Measurements from ENCODE around the gene FCF1.
"Not testable (repeated sequence)": the region's sequence is repeated elsewhere in the genome, so short reads cannot be mapped to it uniquely, and the experiment has no call there.

FCF1 gene

GRCh38 chr14:74733221-74733620 lies 20.3 kb downstream of the FCF1 start:
- Histone ChIP-seq H3K9ac (ENCODE audit: low read length in 2 of 2) (no peak overlapping the region), H3K4me1 (ENCODE audit: control insufficient read depth, insufficient read depth, low read length) (no peaks in the 10 kb centered on the region), H3K27ac (ENCODE audit: low read length) (no peak overlapping the region), H3K36me3 (ENCODE audit: control insufficient read depth in 2 of 2, insufficient read depth in 2 of 2, low read length in 2 of 2) (peaks cover 13 to 23% of the 10 kb centered on the region in 2 donors), H3K9me3 (ENCODE audit: control insufficient read depth in 2 of 2, low read length in 2 of 2) (no peaks in the 10 kb centered on the region), H3K4me3 (ENCODE audit: low read length in 2 of 2) (no peak overlapping the region), H3K27me3 (ENCODE audit: control insufficient read depth in 1 of 2, insufficient read depth in 2 of 2, low read length in 2 of 2) (no peaks in the 10 kb centered on the region)

DNA sequence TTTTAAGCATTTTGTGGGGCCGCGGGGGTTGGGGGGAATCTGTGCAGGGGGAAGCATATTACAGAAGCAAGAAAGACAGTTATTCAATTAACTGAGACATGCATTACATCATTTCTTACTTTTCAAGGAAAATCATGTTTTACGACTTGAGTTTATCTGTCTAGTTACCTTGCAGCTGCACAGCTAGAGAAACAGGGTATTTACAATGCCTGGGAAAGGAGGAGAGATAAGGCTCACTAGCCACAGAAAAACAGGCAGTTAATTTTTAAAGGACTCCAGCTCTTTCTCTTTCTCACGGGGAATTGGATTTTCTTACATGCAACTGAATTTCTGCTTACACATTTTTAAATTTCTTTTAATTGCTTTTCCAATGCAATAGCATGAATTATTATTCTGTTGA lies 22.2 kb downstream of the FCF1 start:
- Histone ChIP-seq H3K27ac (ENCODE audit: low read length) (no peak overlapping the region), H3K36me3 (ENCODE audit: control insufficient read depth in 2 of 2, insufficient read depth in 2 of 2, low read length in 2 of 2) (peaks cover 20 to 23% of the 10 kb centered on the region in 2 donors)

DNA sequence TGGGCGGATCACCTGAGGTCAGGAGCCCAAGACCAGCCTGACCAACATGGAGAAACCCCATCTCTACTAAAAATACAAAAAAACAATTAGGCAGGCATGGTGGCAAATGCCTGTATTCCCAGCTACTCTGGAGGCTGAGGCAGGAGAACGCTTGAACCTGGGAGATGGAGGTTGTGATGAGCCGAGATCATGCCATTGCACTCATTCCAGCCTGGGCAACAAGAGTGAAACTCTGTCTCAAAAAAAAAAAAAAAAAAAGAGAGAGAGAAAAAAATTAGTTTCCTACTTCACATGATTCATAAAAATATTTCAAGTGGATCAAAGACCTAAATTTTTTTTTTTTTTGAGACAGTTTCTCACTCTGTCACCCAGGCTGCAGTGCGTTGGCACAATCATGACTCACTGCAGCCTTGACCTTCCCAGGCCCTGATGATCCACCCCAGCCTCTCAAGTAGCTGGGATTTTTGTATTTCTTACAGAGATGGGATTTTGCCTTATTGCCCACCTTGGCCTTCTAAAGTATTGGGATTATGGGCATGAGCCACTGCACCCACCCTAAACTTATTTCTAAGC lies 24.9 kb downstream of the FCF1 start:
- no peak overlapping the region for H3K27ac ChIP-seq (ENCODE audit: low read length)
- H3K27me3 ChIP-seq (ENCODE audit: control insufficient read depth in 1 of 2, insufficient read depth in 2 of 2, low read length in 2 of 2): no peaks in the 10 kb centered on the region
- no peak overlapping the region for H3K4me3 ChIP-seq (ENCODE audit: low read length in 2 of 2)
- peaks cover 17 to 19% of the 10 kb centered on the region in 2 donors for H3K36me3 ChIP-seq (ENCODE audit: control insufficient read depth in 2 of 2, insufficient read depth in 2 of 2, low read length in 2 of 2)
- H3K9ac ChIP-seq (ENCODE audit: low read length in 2 of 2): no peak overlapping the region
- no peaks in the 10 kb centered on the region for H3K4me1 ChIP-seq (ENCODE audit: control insufficient read depth, insufficient read depth, low read length)
- H3K9me3 ChIP-seq (ENCODE audit: control insufficient read depth in 2 of 2, low read length in 2 of 2): no peaks in the 10 kb centered on the region

More for the DNA sequence above, 22.2 kb downstream of the FCF1 start:
- Histone ChIP-seq H3K9ac (ENCODE audit: low read length in 2 of 2) (no peak overlapping the region), H3K4me3 (ENCODE audit: low read length in 2 of 2) (no peak overlapping the region), H3K27me3 (ENCODE audit: control insufficient read depth in 1 of 2, insufficient read depth in 2 of 2, low read length in 2 of 2) (no peaks in the 10 kb centered on the region), H3K9me3 (ENCODE audit: control insufficient read depth in 2 of 2, low read length in 2 of 2) (no peaks in the 10 kb centered on the region), H3K4me1 (ENCODE audit: control insufficient read depth, insufficient read depth, low read length) (no peaks in the 10 kb centered on the region)

- Histone ChIP-seq H3K9ac (ENCODE audit: low read length in 2 of 2) (no peak overlapping the region), H3K27ac (ENCODE audit: low read length) (no peak overlapping the region), H3K36me3 (ENCODE audit: control insufficient read depth in 2 of 2, insufficient read depth in 2 of 2, low read length in 2 of 2) (peaks cover 8 to 12% of the 10 kb centered on the region in 2 donors), H3K27me3 (ENCODE audit: control insufficient read depth in 1 of 2, insufficient read depth in 2 of 2, low read length in 2 of 2) (no peaks in the 10 kb centered on the region), H3K4me1 (ENCODE audit: control insufficient read depth, insufficient read depth, low read length) (no peaks in the 10 kb centered on the region), H3K4me3 (ENCODE audit: low read length in 2 of 2) (no peak overlapping the region), H3K9me3 (ENCODE audit: control insufficient read depth in 2 of 2, low read length in 2 of 2) (no peaks in the 10 kb centered on the region)
Measured at GRCh38 chr14:74739293-74740030, 26.5 kb downstream of the FCF1 start.

DNA sequence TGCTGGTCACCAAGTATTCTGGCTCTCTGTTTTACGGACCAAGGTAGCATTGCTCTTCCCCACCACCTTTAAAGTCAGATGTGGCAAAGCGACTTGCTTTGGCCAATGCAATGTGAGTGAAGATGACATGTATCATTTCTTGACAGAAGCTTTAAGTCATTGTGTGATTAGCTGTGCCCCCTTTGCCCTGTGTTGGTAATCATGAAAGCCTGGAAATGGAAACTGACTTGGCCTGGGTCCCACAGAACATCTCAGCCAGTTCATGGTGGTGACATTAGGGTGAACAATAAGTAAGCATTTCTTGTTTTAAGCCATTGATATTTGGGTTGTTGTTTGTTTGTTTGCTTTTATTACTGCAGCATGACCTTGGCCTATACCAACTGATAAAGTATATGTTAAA lies 34.3 kb downstream of the FCF1 start:
- Histone ChIP-seq H3K27ac (ENCODE audit: low read length) (no peak overlapping the region), H3K36me3 (ENCODE audit: control insufficient read depth in 2 of 2, insufficient read depth in 2 of 2, low read length in 2 of 2) (no peaks in the 10 kb centered on the region), H3K4me3 (ENCODE audit: low read length in 2 of 2) (no peak overlapping the region), H3K9me3 (ENCODE audit: control insufficient read depth in 2 of 2, low read length in 2 of 2) (no peaks in the 10 kb centered on the region), H3K9ac (ENCODE audit: low read length in 2 of 2) (no peak overlapping the region), H3K27me3 (ENCODE audit: control insufficient read depth in 1 of 2, insufficient read depth in 2 of 2, low read length in 2 of 2) (no peaks in the 10 kb centered on the region), H3K4me1 (ENCODE audit: control insufficient read depth, insufficient read depth, low read length) (no peaks in the 10 kb centered on the region)

GRCh38 chr14:74754157-74754556 lies 41.2 kb downstream of the FCF1 start:
- no peaks in the 10 kb centered on the region for H3K4me1 ChIP-seq (ENCODE audit: control insufficient read depth, insufficient read depth, low read length)
- H3K36me3 ChIP-seq (ENCODE audit: control insufficient read depth in 2 of 2, insufficient read depth in 2 of 2, low read length in 2 of 2): no peaks in the 10 kb centered on the region
- H3K9ac ChIP-seq (ENCODE audit: low read length in 2 of 2): no peak overlapping the region
- no peak overlapping the region for H3K4me3 ChIP-seq (ENCODE audit: low read length in 2 of 2)
- H3K27ac ChIP-seq (ENCODE audit: low read length): no peak overlapping the region
- no peaks in the 10 kb centered on the region for H3K9me3 ChIP-seq (ENCODE audit: control insufficient read depth in 2 of 2, low read length in 2 of 2)
- no peaks in the 10 kb centered on the region for H3K27me3 ChIP-seq (ENCODE audit: control insufficient read depth in 1 of 2, insufficient read depth in 2 of 2, low read length in 2 of 2)

DNA sequence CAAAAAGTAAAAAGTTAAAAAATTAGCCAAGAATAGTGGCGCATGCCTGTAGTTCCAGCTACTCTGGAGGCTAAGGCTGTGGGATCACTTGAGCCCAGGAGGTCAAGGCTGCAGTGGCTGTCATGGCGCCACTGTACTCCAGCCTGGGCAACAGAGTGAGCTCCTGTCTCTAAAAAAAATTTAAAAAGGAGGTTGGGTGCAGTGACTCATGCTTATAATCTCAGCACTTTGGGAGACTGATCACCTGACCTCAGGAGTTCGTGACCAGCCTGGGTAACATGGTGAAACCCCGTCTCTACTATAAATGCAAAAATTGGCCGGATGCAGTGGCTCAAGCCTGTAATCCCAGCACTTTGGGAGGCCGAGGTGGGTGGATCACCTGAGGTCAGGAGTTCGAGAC lies 42.0 kb downstream of the FCF1 start:
- H3K4me3 ChIP-seq (ENCODE audit: low read length in 2 of 2): no peak overlapping the region
- no peaks in the 10 kb centered on the region for H3K4me1 ChIP-seq (ENCODE audit: control insufficient read depth, insufficient read depth, low read length)
- H3K27me3 ChIP-seq (ENCODE audit: control insufficient read depth in 1 of 2, insufficient read depth in 2 of 2, low read length in 2 of 2): no peaks in the 10 kb centered on the region
- no peak overlapping the region for H3K27ac ChIP-seq (ENCODE audit: low read length)
- no peak overlapping the region for H3K9ac ChIP-seq (ENCODE audit: low read length in 2 of 2)
- H3K9me3 ChIP-seq (ENCODE audit: control insufficient read depth in 2 of 2, low read length in 2 of 2): no peaks in the 10 kb centered on the region
- H3K36me3 ChIP-seq (ENCODE audit: control insufficient read depth in 2 of 2, insufficient read depth in 2 of 2, low read length in 2 of 2): no peaks in the 10 kb centered on the region

GRCh38 chr14:74756326-74756725 lies 43.4 kb downstream of the FCF1 start:
- H3K4me3 ChIP-seq (ENCODE audit: low read length in 2 of 2): no peak overlapping the region
- H3K27me3 ChIP-seq (ENCODE audit: control insufficient read depth in 1 of 2, insufficient read depth in 2 of 2, low read length in 2 of 2): no peaks in the 10 kb centered on the region
- H3K27ac ChIP-seq (ENCODE audit: low read length): no peak overlapping the region
- no peaks in the 10 kb centered on the region for H3K9me3 ChIP-seq (ENCODE audit: control insufficient read depth in 2 of 2, low read length in 2 of 2)
- no peaks in the 10 kb centered on the region for H3K4me1 ChIP-seq (ENCODE audit: control insufficient read depth, insufficient read depth, low read length)
- no peak overlapping the region for H3K9ac ChIP-seq (ENCODE audit: low read length in 2 of 2)
- H3K36me3 ChIP-seq (ENCODE audit: control insufficient read depth in 2 of 2, insufficient read depth in 2 of 2, low read length in 2 of 2): no peaks in the 10 kb centered on the region

GRCh38 chr14:74758505-74758904 lies 45.6 kb downstream of the FCF1 start:
- not testable (repeated sequence) for H3K27ac ChIP-seq (ENCODE audit: low read length); H3K4me3 ChIP-seq (ENCODE audit: low read length in 2 of 2); H3K4me1 ChIP-seq (ENCODE audit: control insufficient read depth, insufficient read depth, low read length); H3K9ac ChIP-seq (ENCODE audit: low read length in 2 of 2); H3K36me3 ChIP-seq (ENCODE audit: control insufficient read depth in 2 of 2, insufficient read depth in 2 of 2, low read length in 2 of 2); H3K27me3 ChIP-seq (ENCODE audit: control insufficient read depth in 1 of 2, insufficient read depth in 2 of 2, low read length in 2 of 2); H3K9me3 ChIP-seq (ENCODE audit: control insufficient read depth in 2 of 2, low read length in 2 of 2)

- Histone ChIP-seq H3K9ac (ENCODE audit: low read length in 2 of 2) (peak within 1 kb of the TSS; percentile 88 to 93), H3K9me3 (ENCODE audit: control insufficient read depth in 2 of 2, low read length in 2 of 2) (no peaks in the 10 kb centered on the region)
Measured at GRCh38 chr14:74762917-74763802, 50.2 kb downstream of the FCF1 start, which contains the start of gene YLPM1. YLPM1 (plus strand) TSS chr14:74763316; CDS start chr14:74763490, 174 bp downstream.

More at GRCh38 chr14:74762917-74763802, 50.2 kb downstream of the FCF1 start, which contains the start of gene YLPM1:
- Histone ChIP-seq H3K4me1 (ENCODE audit: control insufficient read depth, insufficient read depth, low read length) (peaks cover 2% of the 10 kb centered on the region), H3K27ac (ENCODE audit: low read length) (peak within 1 kb of the TSS; percentile 80), H3K27me3 (ENCODE audit: control insufficient read depth in 1 of 2, insufficient read depth in 2 of 2, low read length in 2 of 2) (no peaks in the 10 kb centered on the region), H3K36me3 (ENCODE audit: control insufficient read depth in 2 of 2, insufficient read depth in 2 of 2, low read length in 2 of 2) (no peaks in the 10 kb centered on the region), H3K4me3 (ENCODE audit: low read length in 2 of 2) (peak within 1 kb of the TSS; percentile 78 to 88)

All from stomach smooth muscle (tissue), 2 donors.